Myocyte (in vitro differentiated cells): ENCODE data around the gene S100A4. TPM values are rescaled to one million over a fixed set of nuclear protein-coding genes. Genes with fewer than 3 reads are reported as not detected.
A peak's percentile ranks its signal among the peaks of the same experiment; 100 is the strongest.
"Not testable (repeated sequence)": the region's sequence is repeated elsewhere in the genome, so short reads cannot be mapped to it uniquely, and the experiment has no call there.

ENCODE experiments used
- DNase-seq: peaks from one replicate; pipeline ENCODE4 v3.0.0-alpha.2; 2012; ENCODE audit warnings: low read depth
- total RNA-seq: library from RNA; depleted of rRNA; stranded (reverse); fragments of >200 nt; gene quantifications from 2 replicates; pipeline ENCODE4 v1.2.3, GENCODE V29; 2014

The S100A4 gene
- total RNA-seq, 1 donor from 2014 or later = 757 TPM

GRCh38 chr1:153567621-153568366 lies 22.2 kb upstream of the S100A4 start:
- peak; percentile 66 for DNase-seq

GRCh38 chr1:153566414-153567371 lies 21.1 kb upstream of the S100A4 start:
- DNase-seq = peak; percentile 100

GRCh38 chr1:153565529-153566374 lies 20.1 kb upstream of the S100A4 start, which contains the start of gene S100A2:
S100A2 (minus strand) TSS chr1:153565844; CDS start chr1:153563877, 1,967 bp downstream.
- peak; percentile 93 for DNase-seq

- no peak for DNase-seq
Measured at GRCh38 chr1:153563991-153564390, 18.4 kb upstream of the S100A4 start.

GRCh38 chr1:153563483-153563901 lies 17.9 kb upstream of the S100A4 start:
- no peak for DNase-seq

- DNase-seq = not testable (repeated sequence)
Measured at GRCh38 chr1:153562021-153562420, 16.4 kb upstream of the S100A4 start.

GRCh38 chr1:153561466-153561985 lies 15.9 kb upstream of the S100A4 start:
- DNase-seq = no peak

- no peak for DNase-seq
Measured at GRCh38 chr1:153560771-153561465, 15.3 kb upstream of the S100A4 start.

GRCh38 chr1:153560241-153560640 lies 14.6 kb upstream of the S100A4 start:
- no peak for DNase-seq

GRCh38 chr1:153557877-153558276 lies 12.3 kb upstream of the S100A4 start:
- DNase-seq = no peak

- no peak for DNase-seq
Measured at GRCh38 chr1:153556348-153556747, 10.7 kb upstream of the S100A4 start.

GRCh38 chr1:153553830-153554541 lies 8.4 kb upstream of the S100A4 start:
- peak; percentile 54 for DNase-seq

- DNase-seq = no peak
Measured at GRCh38 chr1:153553096-153553495, 7.5 kb upstream of the S100A4 start.

- no peak for DNase-seq
Measured at GRCh38 chr1:153552335-153552734, 6.7 kb upstream of the S100A4 start.

- no peak for DNase-seq
Measured at GRCh38 chr1:153550827-153551500, 5.4 kb upstream of the S100A4 start.

GRCh38 chr1:153550398-153550758 lies 4.8 kb upstream of the S100A4 start:
- DNase-seq = no peak

GRCh38 chr1:153549741-153550397 lies 4.3 kb upstream of the S100A4 start:
- DNase-seq = no peak
